ENCODE measurements around the gene JAKMIP2. TPM values are rescaled to one million over a fixed set of nuclear protein-coding genes. Genes with fewer than 3 reads are reported as not detected.

JAKMIP2 gene
- total RNA-seq, 1 donor from 2014 or later: 1.3 TPM

DNA sequence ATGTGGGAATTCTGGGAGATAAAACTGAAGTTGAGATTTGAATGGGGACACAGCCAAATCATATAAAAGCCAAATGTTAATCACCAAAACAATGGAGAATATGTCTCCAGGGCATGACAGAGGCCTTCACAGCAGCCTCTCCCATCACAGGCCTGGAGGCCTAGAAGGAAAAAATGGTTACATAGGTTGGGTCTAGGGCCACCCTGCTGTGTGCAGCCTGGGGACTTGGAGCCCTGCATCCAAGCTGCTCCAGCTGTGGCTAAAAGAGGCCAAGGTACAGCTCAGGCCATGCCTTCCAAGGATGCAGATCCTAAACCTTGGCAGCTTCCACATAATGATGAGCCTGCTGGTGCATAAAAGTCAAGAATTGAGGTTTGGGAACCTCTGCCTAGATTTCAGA lies 85.1 kb downstream of the JAKMIP2 start:
- DNase-seq (ENCODE audit: low spot score): no peak

DNA sequence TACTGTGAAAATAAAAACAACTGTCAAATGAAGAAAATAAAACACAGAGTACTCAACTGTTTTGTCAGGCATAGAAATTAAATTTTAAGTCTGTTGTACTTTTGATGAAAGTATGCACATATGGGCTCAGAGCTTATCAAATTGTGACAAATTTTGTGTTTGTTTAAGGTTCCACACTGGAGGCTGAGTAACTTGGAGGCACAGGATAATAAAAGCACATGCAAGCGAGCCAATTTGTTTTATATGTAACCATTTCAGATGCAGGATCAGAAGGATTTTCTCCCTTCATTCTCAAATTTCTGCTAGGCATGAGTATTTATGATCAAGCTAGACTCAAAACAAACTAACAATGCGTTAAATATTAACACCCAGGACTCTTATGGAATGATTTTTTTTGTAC lies 87.8 kb downstream of the JAKMIP2 start:
- no peak for DNase-seq (ENCODE audit: low spot score)

DNA sequence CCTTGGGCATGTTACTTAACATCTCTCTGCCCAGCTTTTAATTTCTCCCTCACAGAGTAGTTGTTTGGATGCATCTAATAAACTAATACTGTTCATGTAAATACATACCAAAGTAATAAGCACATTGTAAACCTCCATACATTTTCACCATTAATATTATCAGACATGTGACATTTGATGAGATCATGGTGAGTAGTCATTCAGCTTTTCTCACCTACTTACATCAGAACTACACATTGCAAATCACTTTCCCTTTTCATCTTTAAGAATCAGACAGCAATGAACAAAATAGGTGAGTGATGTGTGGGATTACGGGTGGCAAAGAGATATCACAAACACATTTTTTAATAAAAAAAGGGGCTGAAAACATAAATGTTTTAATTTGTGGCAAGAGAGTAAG lies 89.3 kb downstream of the JAKMIP2 start:
- no peak for DNase-seq (ENCODE audit: low spot score)

DNA sequence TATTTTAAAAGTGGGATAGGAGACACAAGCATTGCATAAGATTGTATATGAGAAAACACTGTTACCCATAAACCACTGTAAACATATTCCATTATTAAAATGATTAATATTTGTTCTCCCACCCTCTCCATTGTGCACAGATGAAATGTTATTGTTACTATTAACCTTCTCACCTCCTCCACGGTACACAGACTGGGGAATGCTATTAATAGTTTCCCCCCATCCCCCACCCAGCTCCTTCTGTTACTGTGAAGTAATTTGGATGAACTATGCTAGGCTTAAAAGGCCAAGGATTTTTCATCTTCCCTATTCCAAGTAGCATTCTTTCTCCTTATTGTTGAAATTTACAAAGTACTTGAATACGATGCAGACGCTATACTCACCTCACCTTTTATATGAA lies 91.4 kb downstream of the JAKMIP2 start:
- no peak for DNase-seq (ENCODE audit: low spot score)

DNA sequence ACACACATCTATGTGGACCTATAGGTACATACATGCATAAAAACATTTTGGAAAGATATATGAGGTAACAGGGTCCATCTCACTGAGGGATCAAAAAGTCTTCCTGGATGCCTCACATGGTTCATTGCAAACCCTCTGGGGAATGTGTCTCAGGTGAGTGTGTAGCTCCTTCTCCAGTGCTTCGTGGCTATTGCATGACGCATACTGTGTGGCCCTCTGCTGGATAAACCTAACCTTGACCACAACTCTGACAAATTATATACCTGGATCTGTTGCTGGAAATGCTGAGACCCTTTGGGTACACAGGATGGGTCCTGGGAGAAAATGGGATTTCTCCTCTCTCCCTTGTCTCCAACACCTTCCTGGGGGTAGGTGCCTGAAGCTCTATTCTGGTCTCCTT lies 91.9 kb downstream of the JAKMIP2 start:
- no peak for DNase-seq (ENCODE audit: low spot score)

DNA sequence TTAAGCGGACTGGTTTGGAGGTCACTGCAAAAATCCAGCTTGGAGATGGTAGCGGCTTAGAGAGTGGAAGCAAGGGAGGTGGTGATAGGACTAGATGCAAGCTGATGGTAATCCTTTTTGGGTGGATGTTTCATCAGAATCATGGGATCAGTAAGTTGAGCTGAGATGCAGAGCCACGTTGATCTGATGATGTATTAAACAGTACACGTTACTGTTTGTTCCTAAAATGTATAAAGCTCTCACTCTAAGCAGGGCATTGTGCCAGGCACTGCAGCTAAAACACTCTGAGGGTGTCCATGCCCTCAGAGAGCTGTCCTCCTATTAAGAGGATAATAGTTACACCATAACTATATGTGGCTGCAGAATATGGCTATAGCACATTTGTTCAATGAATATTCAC lies 93.1 kb downstream of the JAKMIP2 start:
- DNase-seq (ENCODE audit: low spot score): no peak

DNA sequence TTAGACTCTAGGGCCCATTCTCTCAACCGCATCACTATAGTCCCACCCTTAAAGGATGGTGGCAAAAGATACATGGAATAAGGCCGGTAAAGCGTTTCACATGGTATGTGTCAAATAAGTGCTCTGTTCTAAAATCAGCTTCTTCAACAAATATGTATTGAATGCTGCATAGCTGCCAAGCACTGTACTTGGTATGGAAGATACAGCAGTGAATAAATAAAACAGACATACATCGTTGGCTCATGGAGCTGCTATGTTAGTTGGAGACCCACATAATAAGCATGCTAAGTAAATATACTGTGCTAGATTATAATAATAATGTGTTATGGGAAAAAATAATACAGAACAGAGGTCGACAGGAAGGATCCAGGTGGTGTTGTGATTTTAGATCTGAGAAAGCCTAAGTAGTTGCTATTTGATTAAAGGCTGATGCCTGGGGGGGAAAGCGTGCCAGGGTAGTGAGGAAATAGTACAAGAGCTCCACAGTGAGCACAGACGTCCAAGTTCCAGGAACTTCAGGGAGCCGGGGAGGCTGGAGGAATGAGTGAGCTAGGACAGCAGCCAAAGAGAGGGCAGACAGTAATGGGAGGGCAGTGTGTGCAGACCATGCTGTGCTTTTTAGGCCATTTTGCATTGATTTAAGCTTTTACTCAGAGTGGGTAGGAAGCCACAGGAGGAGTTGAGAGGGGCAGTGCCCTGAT lies 93.7 kb downstream of the JAKMIP2 start:
- peak; percentile 57 for DNase-seq (ENCODE audit: low spot score)

DNA sequence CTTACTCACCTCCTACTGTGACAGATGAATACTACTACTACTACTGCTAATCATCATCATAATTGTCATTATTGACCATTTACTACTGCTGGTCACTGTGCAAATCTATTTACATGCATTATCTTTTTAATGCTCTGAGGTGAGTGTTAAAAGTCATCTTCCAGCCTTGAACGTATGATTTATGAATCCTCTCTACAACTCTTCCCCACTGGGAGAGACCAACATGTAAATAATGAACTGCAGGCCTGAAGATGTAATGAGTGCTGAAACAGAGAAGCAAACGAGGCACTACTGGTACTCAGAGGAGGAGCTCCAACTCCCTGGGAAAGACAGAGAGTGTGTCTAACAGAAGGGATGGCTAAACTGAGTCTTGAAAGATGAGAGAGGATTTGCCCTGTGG lies 95.4 kb downstream of the JAKMIP2 start:
- DNase-seq (ENCODE audit: low spot score): no peak

DNA sequence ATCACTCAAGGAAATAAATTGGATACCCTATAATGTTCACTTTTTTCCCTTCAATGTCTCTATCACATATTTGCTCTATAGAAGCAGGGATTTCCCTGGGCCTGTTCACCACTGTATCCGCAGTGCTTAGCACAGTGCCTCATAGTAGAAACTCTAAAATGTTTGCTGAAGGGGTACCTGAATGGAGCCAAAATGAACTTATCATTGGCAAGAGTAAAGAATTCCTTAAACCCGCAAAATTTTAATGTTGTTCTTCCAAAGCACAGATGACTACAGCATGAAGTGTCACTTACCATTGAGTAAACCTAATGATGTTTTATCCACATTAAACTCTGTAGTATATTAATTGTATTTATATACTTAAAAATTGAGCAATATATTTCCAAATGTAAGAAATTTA lies 96.1 kb downstream of the JAKMIP2 start:
- no peak for DNase-seq (ENCODE audit: low spot score)

DNA sequence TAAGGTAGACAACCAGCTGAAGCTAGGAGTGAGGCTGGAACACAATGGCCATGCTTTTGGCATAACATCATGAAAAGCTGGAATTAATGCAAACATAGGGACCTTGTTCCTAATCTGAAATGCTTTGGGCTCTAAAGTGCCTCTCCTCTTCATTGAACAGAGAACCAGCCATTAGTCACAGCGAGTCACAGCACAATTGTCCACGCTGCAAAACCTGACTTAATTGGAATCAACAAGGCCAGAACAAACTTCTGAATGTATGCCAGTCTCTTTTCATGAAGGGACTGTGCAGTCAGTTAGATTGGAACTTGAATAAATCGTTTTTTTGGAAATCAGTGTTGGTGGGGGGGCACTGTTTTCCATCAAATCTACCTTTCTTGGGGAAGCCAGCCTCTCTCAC lies 96.5 kb downstream of the JAKMIP2 start:
- no peak for DNase-seq (ENCODE audit: low spot score)

DNA sequence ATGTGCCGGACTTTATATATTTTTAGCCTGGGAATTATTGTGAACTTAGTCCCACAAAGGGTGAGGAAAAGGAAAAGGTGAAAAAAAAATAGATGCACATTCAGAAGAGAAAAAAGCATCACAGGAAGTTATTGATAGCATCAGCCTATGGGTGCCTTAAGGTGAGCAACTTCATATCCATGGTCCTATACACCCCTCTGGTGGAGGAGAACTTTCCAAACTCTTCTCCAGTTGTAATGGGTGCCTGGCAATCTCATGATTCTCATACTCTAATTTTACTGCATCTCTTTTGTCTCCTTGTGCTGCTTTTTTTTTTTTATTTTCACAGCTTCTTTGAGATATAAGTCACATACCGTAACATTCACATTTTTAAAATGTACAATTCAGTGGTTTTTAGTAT lies 107.4 kb downstream of the JAKMIP2 start:
- no peak for DNase-seq (ENCODE audit: low spot score)

DNA sequence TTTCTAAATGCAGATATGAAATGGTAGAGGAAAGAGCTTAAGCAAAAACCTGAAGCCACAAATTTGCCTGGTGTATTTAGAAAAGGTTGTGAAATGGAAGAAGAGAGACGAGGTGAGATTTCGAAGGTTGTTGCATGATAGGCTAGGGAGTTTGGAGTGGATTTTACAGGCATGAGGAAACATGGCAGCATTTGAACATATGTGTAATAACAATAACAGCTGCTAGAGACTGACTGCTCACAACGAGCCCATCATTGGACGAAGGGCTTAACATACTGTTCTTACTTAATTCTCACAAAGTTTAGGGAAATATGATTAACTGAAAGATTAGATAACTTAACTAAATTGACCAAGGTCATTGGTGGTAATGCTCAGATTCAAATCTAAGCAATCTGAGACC lies 108.1 kb downstream of the JAKMIP2 start:
- DNase-seq (ENCODE audit: low spot score): no peak

DNA sequence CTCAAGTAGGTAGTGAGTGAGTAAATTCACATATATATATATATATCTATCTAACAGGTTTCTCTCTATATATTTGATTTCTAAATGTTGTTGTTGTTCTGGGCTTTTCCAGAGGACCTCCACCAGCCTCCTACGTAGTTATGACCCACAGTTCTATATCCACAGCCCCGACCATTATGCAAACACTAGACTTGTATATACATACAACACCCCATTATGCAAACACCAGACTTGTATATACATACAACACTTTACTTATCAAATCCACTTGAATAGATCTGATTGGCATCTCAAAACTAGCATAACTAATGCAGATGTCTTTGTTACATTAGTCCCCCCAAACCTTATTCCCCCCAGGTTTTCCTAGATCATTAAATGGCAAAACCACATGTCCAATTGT lies 108.7 kb downstream of the JAKMIP2 start:
- no peak for DNase-seq (ENCODE audit: low spot score)

DNA sequence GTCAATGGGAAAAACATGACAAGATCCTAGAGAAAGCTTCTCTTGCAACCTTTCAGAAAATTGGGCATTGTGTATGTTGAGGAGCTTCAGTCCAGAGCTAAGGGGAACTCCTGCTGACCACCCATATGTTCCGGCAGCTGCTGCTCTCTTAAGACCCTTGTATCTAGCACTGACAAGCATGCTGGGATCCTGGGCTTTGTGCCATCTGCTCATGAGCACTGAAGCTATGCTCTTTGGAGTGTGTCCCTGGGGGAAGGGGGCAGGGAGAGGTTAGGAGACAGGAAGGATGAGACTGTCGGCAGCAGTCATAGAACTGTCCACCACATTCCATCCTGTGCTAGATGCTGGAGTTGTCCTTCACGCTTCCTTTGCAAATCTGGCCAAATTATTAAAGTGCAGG lies 109.3 kb downstream of the JAKMIP2 start:
- DNase-seq (ENCODE audit: low spot score): no peak

DNA sequence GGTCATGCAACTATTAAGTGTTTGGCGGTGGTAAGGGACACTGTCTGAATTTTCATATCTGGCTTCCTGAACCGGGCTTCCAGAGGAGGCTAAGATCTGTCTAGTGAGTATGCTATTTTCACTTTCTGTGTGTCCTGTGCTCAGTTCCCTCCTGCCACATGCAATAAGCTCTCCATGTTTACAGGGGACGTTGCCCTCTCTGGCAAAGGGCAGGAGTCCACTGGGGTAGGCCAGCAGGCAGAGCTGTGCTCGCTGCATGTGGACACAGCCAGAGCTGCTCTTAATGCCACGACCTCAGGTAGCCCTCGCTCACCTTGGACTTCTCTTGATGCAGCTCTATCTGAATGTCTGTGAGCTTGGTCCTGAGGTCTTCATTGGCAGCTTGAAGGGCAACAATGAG lies 111.2 kb downstream of the JAKMIP2 start:
- no peak for DNase-seq (ENCODE audit: low spot score)

DNA sequence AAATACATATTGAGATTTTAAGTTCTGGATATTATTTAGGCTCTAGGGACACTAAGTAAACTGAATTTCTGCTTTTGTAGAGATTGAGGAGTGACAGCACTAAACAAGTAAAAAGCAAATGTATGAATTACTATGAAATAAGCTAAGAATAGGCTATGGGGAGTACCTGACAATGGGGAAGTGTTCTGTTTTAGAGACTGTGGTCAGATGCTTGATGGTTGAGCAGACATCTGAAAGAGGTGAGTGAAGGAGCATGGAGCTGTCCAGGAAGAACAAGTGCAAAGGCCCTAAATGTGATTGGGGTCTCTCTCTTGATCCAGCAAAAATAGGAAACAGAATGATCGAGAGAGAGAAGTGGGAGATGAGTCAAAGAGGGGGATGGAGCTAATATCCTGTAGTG lies 111.7 kb downstream of the JAKMIP2 start:
- no peak for DNase-seq (ENCODE audit: low spot score)

DNA sequence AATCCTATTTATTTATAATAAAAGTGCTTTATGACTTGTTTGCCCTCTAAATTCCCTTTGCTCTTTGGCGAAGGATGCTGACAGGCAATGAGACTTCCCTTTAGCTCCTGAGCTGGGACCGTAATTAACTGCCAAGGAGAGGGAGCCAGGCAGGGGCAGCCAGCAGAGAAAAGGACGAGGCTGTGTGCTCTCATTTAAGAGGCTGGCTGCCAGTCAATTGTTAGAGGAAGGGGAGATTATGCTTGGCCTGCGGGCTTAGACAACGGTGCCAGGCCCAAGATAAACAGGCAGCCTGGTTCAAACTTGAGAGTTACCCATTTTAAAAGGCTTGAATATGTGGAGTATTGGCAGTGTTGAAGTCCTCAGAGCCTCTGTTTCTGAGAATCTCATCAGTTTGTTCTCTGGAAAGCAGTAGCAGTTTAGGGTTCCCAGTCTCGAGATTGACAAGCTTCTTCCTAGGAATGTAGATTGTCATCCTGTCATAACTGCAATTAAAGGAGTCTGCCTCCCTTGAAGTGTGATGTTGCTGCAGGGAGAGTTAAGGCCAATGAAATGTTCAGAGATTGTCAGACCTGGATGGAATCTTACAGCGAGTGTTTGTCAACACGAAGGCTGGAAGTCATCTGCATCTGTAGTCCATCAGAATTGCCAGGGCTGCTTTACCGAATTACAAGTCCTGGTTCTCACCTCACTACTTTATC lies 113.2 kb downstream of the JAKMIP2 start:
- no peak for DNase-seq (ENCODE audit: low spot score)

DNA sequence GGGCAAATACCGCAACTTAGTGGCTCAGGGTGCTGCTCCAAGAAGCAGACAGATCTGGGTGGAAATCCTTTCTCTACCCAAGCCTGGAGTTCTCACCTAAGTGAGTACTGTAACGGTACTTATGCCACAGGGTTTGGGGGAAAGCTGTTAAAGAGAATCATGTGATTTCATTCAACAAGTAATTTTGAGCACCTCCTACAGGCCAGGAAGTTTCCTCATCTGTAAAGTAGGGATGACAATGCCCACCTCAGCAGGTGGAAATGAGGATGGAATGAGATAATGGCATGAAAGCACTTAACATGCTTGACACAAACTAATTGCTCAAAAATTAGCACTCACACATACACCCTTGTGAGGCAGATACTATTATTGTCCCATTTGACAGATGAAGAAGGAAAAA lies 114.1 kb downstream of the JAKMIP2 start:
- DNase-seq (ENCODE audit: low spot score): no peak

DNA sequence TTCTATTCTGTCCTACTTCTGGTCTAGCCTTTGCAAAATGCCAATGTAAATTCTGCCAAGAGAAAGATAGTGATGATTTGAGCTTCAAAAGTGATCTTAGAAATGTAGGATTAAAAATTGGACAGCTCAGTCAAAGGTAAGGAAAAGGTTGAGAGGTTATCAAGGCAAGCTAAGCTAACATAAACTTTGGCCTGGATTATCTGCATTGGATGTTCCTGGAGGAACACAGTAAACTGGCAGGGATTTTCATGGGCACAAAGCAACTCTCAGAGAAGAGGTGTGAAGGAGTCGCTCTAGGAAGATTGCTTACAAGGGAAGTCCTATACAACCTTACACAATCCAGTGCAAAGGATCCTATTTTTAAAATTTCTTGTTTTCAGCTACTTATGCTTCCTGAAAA lies 115.2 kb downstream of the JAKMIP2 start:
- DNase-seq (ENCODE audit: low spot score): no peak

DNA sequence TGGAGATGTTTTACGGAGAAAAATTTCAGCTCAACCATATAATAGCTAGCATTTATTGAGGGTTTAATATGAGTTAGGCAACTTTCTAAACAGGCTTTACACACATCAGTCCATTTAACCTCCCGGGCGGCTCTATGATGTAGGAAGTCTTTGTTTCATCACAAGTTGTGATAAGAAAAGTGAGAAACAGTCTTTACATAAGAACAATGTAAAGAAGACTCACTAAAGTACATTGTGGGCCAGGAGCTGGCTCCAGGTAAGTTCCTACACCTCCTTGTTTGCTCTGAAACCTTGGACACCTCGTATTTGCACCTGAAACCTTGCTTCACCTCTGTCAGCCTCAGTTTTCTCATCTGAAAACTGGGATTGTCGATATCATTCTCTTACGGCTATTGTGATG lies 116.1 kb downstream of the JAKMIP2 start:
- no peak for DNase-seq (ENCODE audit: low spot score)

DNA sequence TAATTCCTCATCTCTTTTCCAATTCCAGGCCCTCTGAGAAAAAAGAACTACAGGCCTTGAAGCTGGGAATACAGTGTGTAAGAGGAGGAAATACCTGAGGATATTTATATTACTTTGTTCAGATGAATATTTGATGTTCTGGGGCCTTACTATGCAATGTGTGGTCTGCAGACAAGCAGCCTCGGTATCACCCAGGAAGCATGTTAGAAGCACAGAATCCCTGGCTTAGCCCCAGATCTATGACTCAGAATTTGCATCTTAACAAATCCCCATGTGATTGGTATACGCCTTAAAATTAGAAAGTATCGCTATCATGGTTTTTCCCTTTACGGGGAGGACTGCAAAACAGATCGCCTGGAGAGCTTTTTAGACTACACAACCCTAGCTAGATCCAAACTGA lies 121.0 kb downstream of the JAKMIP2 start:
- no peak for DNase-seq (ENCODE audit: low spot score)

DNA sequence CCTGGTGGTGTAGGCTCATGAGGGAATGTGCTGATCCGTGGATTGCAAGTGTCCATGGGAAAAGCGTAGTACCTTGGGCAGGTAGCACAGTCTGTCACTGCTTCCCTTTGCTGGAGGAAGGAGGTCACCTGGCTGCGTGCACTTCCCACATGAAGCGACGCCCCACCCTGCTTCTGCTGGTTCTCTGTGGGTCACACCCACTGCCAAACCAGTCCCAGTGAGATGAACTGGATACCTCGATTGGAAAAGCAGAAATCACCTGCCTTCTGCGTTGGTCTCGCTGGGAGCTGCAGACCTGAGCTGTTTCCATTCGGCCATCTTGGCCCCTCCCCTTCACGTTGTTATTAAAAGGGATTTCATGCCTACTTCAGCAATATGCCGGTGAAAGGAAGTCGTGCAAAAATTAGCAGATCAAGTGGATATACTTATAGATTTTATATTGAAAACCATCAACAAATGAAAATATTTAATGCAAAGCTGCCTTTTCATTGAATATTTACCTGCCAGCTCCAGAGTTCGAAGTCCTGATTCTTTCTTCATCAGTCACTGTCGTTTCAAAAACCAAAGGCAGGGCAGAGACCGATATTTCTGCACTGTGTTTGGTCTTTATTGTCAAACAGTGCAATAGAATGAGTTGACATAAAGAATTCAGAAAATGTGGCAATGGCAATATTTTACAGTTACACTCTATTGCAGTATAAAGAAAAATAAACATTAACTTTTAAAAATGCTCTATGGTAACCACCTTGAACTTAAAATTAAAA lies 123.2 kb downstream of the JAKMIP2 start:
- DNase-seq (ENCODE audit: low spot score): no peak

DNA sequence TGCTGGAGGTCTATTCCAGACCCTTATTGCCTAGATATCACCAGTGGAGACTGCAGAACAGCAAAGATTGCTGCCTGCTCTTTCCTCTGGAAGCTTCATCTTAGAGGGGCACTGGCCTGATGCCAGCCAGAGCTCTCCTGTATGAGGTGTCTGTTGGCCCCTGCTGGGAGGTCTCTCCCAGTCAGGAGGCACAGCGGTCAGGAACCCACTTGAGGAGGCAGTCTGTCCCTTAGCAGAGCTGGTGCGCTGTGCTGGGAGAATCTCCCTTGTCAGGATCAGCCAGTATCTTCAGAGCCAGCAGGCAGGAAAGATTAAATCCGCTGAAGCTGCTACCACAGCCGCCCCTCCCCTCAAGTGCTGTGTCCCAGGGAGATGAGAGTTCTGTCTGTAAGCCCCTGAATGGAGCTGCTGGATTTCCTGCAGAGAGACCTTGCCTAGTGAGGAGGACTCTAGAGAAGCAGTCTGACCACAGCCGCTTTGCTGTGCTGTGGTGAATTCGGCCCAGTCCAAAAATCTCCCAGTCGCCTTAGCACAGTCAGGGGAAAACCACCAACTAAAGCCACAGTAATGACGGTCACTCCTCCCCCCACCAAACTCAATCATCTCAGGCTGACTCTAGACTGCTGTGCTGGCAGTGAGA lies 124.1 kb downstream of the JAKMIP2 start:
- no peak for DNase-seq (ENCODE audit: low spot score)
